ENCODE measurements around the gene BICD2. TPM values are rescaled to one million over a fixed set of nuclear protein-coding genes. Genes with fewer than 3 reads are reported as not detected.

Gene BICD2
- total and polyA plus RNA-seq, 2 donors (not counting 1 experiment from before 2014, with no cell fraction given), result 9.1 to 35.8 TPM

- Histone ChIP-seq H4K20me1 (ENCODE audit: control insufficient read depth, extremely low read depth, insufficient read depth, low read length) (peaks cover 4% of the 10 kb centered on the region), H3K4me1 (ENCODE audit: control insufficient read depth, extremely low read depth, insufficient read depth, low read length) (peaks cover 11% of the 10 kb centered on the region), H3K4me3 (replicated peaks in 1 of 4; ENCODE audit: control extremely low read depth in 1 of 4, insufficient read depth in 1 of 4, low read depth in 3 of 4, low read length in 4 of 4) (peak overlapping the region; percentile 82 to 94 (median 88)), H3K79me2 (ENCODE audit: control insufficient read depth, insufficient read depth, low read length) (peaks cover 56% of the 10 kb centered on the region), H2AFZ (ENCODE audit: low read length) (peak overlapping the region; percentile 43), H3K27ac (ENCODE audit: insufficient read depth, low read length) (peak overlapping the region; percentile 42), H3K27me3 (ENCODE audit: control insufficient read depth, insufficient read depth, low read length) (no peaks in the 10 kb centered on the region), H3K9me3 (ENCODE audit: control insufficient read depth, insufficient read depth, low read depth, low read length) (no peaks in the 10 kb centered on the region), H3K9ac (ENCODE audit: insufficient read depth, low read length) (peak overlapping the region; percentile 39), H3K4me2 (ENCODE audit: extremely low read depth, insufficient read depth, low read length) (peak overlapping the region; percentile 97), H3K36me3 (ENCODE audit: control insufficient read depth, insufficient read depth, low read length) (no peaks in the 10 kb centered on the region)
- TF ChIP-seq EZH2 (IDR thresholded peaks at IDR 0.05; ENCODE audit: low read length, missing control alignments), result no peak
- TF ChIP-seq CTCF (conservative IDR thresholded peaks at IDR 0.05 in 1 of 2, IDR thresholded peaks at IDR 0.05 in 1 of 2; ENCODE audit: low read depth in 1 of 2, low read length in 2 of 2), result no peak
- DNase-seq (ENCODE audit: low read depth in 2 of 2), result no peak
Observed at GRCh38 chr9:92762781-92763708, 1.6 kb downstream of the BICD2 start.

- Histone ChIP-seq H3K36me3 (ENCODE audit: control insufficient read depth, insufficient read depth, low read length) (no peaks in the 10 kb centered on the region), H3K4me3 (replicated peaks in 1 of 4; ENCODE audit: control extremely low read depth in 1 of 4, insufficient read depth in 1 of 4, low read depth in 3 of 4, low read length in 4 of 4) (peak overlapping the region in 2 of 4 experiments; percentile 12 to 90), H3K4me2 (ENCODE audit: extremely low read depth, insufficient read depth, low read length) (peak overlapping the region; percentile 40), H3K27me3 (ENCODE audit: control insufficient read depth, insufficient read depth, low read length) (no peaks in the 10 kb centered on the region), H2AFZ (ENCODE audit: low read length) (no peak overlapping the region), H3K9ac (ENCODE audit: insufficient read depth, low read length) (no peak overlapping the region), H3K9me3 (ENCODE audit: control insufficient read depth, insufficient read depth, low read depth, low read length) (no peaks in the 10 kb centered on the region), H3K4me1 (ENCODE audit: control insufficient read depth, extremely low read depth, insufficient read depth, low read length) (peaks cover 11% of the 10 kb centered on the region), H4K20me1 (ENCODE audit: control insufficient read depth, extremely low read depth, insufficient read depth, low read length) (peaks cover 4% of the 10 kb centered on the region), H3K27ac (ENCODE audit: insufficient read depth, low read length) (no peak overlapping the region), H3K79me2 (ENCODE audit: control insufficient read depth, insufficient read depth, low read length) (peaks cover 58% of the 10 kb centered on the region)
- TF ChIP-seq EZH2 (IDR thresholded peaks at IDR 0.05; ENCODE audit: low read length, missing control alignments) (no peak), CTCF (conservative IDR thresholded peaks at IDR 0.05 in 1 of 2, IDR thresholded peaks at IDR 0.05 in 1 of 2; ENCODE audit: low read depth in 1 of 2, low read length in 2 of 2) (no peak)
- DNase-seq (ENCODE audit: low read depth in 2 of 2), result no peak
Observed at GRCh38 chr9:92762196-92762595, 2.4 kb downstream of the BICD2 start.

GRCh38 chr9:92761686-92762085 lies 2.9 kb downstream of the BICD2 start:
- Histone ChIP-seq H3K36me3 (ENCODE audit: control insufficient read depth, insufficient read depth, low read length) (no peaks in the 10 kb centered on the region), H4K20me1 (ENCODE audit: control insufficient read depth, extremely low read depth, insufficient read depth, low read length) (peaks cover 4% of the 10 kb centered on the region), H3K27me3 (ENCODE audit: control insufficient read depth, insufficient read depth, low read length) (no peaks in the 10 kb centered on the region), H3K4me3 (replicated peaks in 1 of 4; ENCODE audit: control extremely low read depth in 1 of 4, insufficient read depth in 1 of 4, low read depth in 3 of 4, low read length in 4 of 4) (no peak overlapping the region), H3K79me2 (ENCODE audit: control insufficient read depth, insufficient read depth, low read length) (peaks cover 60% of the 10 kb centered on the region), H3K27ac (ENCODE audit: insufficient read depth, low read length) (no peak overlapping the region), H3K9me3 (ENCODE audit: control insufficient read depth, insufficient read depth, low read depth, low read length) (no peaks in the 10 kb centered on the region), H3K4me2 (ENCODE audit: extremely low read depth, insufficient read depth, low read length) (no peak overlapping the region), H2AFZ (ENCODE audit: low read length) (no peak overlapping the region), H3K4me1 (ENCODE audit: control insufficient read depth, extremely low read depth, insufficient read depth, low read length) (peaks cover 11% of the 10 kb centered on the region), H3K9ac (ENCODE audit: insufficient read depth, low read length) (no peak overlapping the region)
- no peak for DNase-seq (ENCODE audit: low read depth in 2 of 2)
- TF ChIP-seq CTCF (conservative IDR thresholded peaks at IDR 0.05 in 1 of 2, IDR thresholded peaks at IDR 0.05 in 1 of 2; ENCODE audit: low read depth in 1 of 2, low read length in 2 of 2), result no peak
